Muscle of leg (tissue), 11 donors: ENCODE measurements around the gene CRTC2. TPM values are rescaled to one million over a fixed set of nuclear protein-coding genes. Genes with fewer than 3 reads are reported as not detected.

Experiments
- DNase-seq: peaks from one replicate; pipeline ENCODE4 v3.0.0; 2013
- H3K27ac ChIP-seq: one replicate; pipeline ENCODE4 v1.5.1; 2013; ENCODE audit warnings: mild to moderate bottlenecking, low read length, control low read depth
- H3K27me3 ChIP-seq: one replicate; pipeline ENCODE4 v1.6.1; 2013; ENCODE audit warnings: low read length; ENCODE audit not compliant: control insufficient read depth, insufficient read depth
- H3K36me3 ChIP-seq: one replicate; pipeline ENCODE4 v1.6.1; 2013; ENCODE audit warnings: low read length; ENCODE audit not compliant: control insufficient read depth, insufficient read depth
- H3K4me1 ChIP-seq: one replicate; pipeline ENCODE4 v1.6.1; 2013; ENCODE audit warnings: low read length; ENCODE audit not compliant: control insufficient read depth, insufficient read depth
- H3K4me3 ChIP-seq: one replicate; pipeline ENCODE4 v1.5.1; 2013; ENCODE audit warnings: low read length, control low read depth
- H3K9me3 ChIP-seq: replicated peaks from 2 replicates; pipeline ENCODE4 v1.6.1; 2013; ENCODE audit warnings: low read depth, low read length; ENCODE audit not compliant: control insufficient read depth
- WGBS: methylation state at CpG from one replicate; pipeline ENCODE4 v1.1.5; 2013; ENCODE audit warnings: missing lambda C conversion rate; ENCODE audit not compliant: insufficient coverage; 5-methylcytosine and 5-hydroxymethylcytosine counted together
- polyA plus RNA-seq, 8 donors: library from polyadenylated mRNA; unstranded; fragments of 120-200 nt; gene quantifications; one replicate each; pipeline versions ENCODE4 v1.2.1 to v1.2.3, GENCODE V29; 2013; ENCODE audit warnings: inconsistent platforms in 1 of 8, low replicate concordance in 1 of 8; ENCODE audit not compliant: insufficient read length in 8 of 8, insufficient read depth in 1 of 8
- total RNA-seq: library from RNA; stranded (reverse); fragments of 120-200 nt; gene quantifications from one replicate; pipeline ENCODE4 v1.2.4, GENCODE V29; 2013

The CRTC2 gene
- total and polyA plus RNA-seq, 9 donors: 7.0 to 28.6 (median 21.8) TPM

GRCh38 chr1:153942766-153943549 is 15.5 kb downstream of the CRTC2 start:
- Histone ChIP-seq H3K9me3 (no peaks in the 10 kb centered on the region), H3K27me3 (no peaks in the 10 kb centered on the region), H3K27ac (no peak overlapping the region), H3K36me3 (peaks cover 59% of the 10 kb centered on the region), H3K4me1 (peaks cover 17% of the 10 kb centered on the region), H3K4me3 (no peak overlapping the region)
- no peak for DNase-seq
- WGBS: 80% methylated on average over 1 of the region's 11 CpGs

DNA sequence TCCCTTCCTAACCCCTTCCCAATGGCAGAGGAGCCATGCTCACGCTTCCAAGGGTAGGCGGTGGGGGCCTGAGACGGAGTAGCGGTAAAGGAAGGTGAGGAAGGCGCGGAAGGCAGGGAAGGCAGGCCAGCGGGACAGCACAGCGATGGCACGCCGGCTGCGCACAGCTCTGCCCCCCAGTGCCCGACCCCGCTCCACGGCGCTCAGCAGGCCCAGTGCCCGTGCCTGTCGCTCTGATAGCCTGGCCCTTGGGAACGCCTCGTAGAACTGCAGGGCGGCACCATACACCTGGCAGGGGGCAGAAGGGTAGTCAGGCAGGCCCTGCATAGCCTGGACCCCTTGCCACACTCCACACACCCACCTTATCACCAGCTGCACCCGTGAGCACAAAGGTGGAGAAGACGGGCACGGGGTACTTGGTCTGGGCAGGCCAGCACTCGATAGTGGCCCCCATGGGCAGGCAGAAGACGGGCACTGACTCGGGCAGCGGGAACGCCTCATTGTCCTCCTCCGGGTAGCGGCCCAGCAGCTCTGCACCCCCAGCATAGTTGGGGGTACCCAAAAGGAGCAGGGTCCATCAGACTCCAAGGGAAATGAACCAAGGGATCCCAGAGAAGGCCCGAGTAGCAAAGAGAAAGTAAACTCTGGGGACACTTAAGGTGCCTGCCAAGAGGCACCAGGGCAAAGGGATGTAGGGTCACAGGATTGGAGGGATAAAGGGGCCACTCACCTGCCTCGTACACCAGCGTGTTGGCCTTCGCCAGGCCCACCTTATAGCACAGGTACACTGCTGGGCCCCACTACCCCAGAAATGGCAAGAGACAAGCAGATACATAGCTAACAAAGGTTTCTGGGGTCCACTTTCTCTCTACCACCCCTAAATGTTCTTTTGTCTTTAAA is 16.3 kb downstream of the CRTC2 start:
- WGBS: 95% methylated on average over 29 of the region's 34 CpGs
- no peak overlapping the region for H3K27ac ChIP-seq

DNA sequence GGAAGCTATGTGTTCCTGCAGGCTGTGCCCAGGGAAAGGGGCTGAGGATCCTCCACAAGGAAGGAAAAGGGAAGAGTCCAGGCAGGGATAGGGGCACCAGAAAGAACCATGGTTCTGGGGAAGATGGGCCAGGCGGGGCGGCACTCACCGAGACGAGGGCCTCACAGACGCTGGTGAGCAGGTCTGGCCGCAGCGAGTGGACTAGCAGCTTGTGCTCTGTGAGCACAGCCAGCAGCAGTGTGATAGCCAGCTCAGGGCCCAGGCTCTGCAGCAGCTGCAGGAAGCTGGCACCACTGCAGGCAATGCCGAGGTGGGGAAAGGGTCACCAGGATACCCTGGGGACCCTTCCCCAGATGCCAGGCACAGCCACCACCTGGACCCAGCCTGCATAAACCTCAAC is 17.7 kb downstream of the CRTC2 start:
- Histone ChIP-seq H3K4me3 (no peak overlapping the region), H3K27ac (no peak overlapping the region), H3K27me3 (no peaks in the 10 kb centered on the region), H3K36me3 (peaks cover 76% of the 10 kb centered on the region), H3K4me1 (peaks cover 13% of the 10 kb centered on the region), H3K9me3 (no peaks in the 10 kb centered on the region)
- no peak for DNase-seq
- WGBS: 93% methylated on average over 8 of the region's 8 CpGs

More for the DNA sequence above, 16.3 kb downstream of the CRTC2 start:
- DNase-seq: no peak
- no peak overlapping the region for H3K4me3 ChIP-seq
- no peaks in the 10 kb centered on the region for H3K9me3 ChIP-seq
- no peaks in the 10 kb centered on the region for H3K27me3 ChIP-seq
- peaks cover 17% of the 10 kb centered on the region for H3K4me1 ChIP-seq
- peaks cover 63% of the 10 kb centered on the region for H3K36me3 ChIP-seq

- peaks cover 3% of the 10 kb centered on the region for H3K4me1 ChIP-seq
- H3K9me3 ChIP-seq: no peaks in the 10 kb centered on the region
- no peaks in the 10 kb centered on the region for H3K27me3 ChIP-seq
- WGBS: 88% methylated on average over 12 of the region's 12 CpGs
- H3K36me3 ChIP-seq: peaks cover 87% of the 10 kb centered on the region
- H3K27ac ChIP-seq: no peak overlapping the region
- DNase-seq: no peak
- no peak overlapping the region for H3K4me3 ChIP-seq
Observed at GRCh38 chr1:153939476-153939875, 18.9 kb downstream of the CRTC2 start.

DNA sequence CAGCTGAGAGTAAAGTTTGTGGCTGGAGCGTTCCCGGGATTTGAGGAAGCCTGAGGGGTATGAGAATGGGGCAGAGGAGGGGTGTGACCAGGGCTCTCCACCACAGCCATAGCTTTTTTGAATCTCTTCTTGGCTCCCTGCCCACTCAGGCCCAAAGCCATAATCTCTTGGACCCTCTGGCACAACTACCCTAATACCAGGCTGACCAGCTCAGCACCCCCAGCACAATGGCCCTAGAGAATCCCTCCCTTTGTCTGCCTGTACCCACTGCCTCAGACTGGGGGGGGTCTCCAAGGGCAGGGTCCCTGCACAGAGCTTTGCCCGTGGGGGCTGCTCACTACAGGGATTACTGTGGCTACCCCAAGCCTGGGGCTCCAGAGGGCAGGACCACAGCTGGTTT is 19.4 kb downstream of the CRTC2 start:
- no peak for DNase-seq
- WGBS: 86% methylated on average over 1 of the region's 3 CpGs
- Histone ChIP-seq H3K27me3 (no peaks in the 10 kb centered on the region), H3K4me3 (no peak overlapping the region), H3K9me3 (no peaks in the 10 kb centered on the region), H3K36me3 (peaks cover 88% of the 10 kb centered on the region), H3K27ac (no peak overlapping the region), H3K4me1 (no peaks in the 10 kb centered on the region)

DNA sequence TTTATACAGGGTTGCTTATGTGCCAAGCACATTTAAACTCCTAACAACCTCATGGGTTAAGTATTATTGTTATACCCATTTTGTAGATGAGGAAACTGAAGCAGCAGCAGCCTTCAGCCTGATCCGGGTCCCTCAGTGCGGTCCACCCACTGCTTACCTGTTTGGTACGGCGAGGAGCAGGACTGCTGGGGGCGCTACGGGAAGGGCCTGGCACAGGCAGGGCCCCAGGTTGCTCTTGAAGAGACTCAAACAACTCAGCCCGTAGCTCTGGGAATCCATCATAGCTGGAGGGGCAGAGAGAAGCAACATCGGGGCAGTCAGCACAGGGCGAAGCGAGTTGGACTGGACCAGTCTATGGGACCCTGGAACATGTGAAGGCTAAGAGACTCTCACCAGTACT is 21.1 kb downstream of the CRTC2 start:
- no peak for DNase-seq
- Histone ChIP-seq H3K27ac (no peak overlapping the region), H3K4me3 (no peak overlapping the region), H3K4me1 (no peaks in the 10 kb centered on the region), H3K36me3 (peaks cover 90% of the 10 kb centered on the region), H3K9me3 (no peaks in the 10 kb centered on the region), H3K27me3 (no peaks in the 10 kb centered on the region)
- WGBS: 90% methylated on average over 7 of the region's 10 CpGs

DNA sequence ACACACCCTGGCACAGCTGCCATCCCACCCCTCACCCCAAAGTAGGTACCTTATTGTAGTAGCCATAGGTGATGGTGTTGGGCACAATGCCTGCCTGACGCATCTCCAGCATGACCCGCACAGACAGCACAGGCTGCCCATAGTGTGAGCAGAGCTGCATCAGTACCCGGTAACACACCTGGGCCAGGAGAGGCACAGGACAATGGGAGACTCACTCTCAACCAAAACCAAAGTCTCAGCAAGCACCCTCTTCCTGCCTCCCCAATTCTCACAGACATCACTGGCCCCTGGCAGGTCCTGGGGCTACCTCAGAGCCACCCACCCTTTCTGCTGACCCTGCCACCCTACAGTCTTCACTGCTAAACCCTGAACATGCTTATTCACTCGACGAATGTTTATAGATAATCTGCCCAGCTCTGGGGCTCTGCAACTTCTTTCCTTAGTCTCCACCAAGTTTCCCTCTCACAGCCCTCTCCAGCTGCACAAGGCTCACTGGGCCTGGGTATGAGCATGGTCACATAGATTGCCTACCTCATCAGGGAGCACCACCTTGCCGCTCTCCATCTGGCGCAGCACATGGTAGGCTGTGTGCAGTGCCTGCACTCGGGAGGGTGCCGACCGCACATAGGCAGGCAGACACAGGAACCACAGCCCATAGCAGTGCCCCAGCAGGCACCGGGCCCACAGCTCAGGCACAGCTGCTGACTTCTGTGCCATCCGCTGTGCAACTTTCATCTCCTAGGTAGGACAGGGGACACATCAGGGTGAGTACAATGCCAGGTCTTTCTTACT is 22.2 kb downstream of the CRTC2 start:
- peaks cover 86% of the 10 kb centered on the region for H3K36me3 ChIP-seq
- WGBS: 93% methylated on average over 9 of the region's 12 CpGs
- H3K4me1 ChIP-seq: no peaks in the 10 kb centered on the region
- no peak overlapping the region for H3K27ac ChIP-seq
- DNase-seq: no peak
- H3K9me3 ChIP-seq: no peaks in the 10 kb centered on the region
- H3K4me3 ChIP-seq: no peak overlapping the region
- no peaks in the 10 kb centered on the region for H3K27me3 ChIP-seq

GRCh38 chr1:153934746-153935145 is 23.7 kb downstream of the CRTC2 start:
- no peak for DNase-seq
- Histone ChIP-seq H3K4me1 (no peaks in the 10 kb centered on the region), H3K36me3 (peaks cover 85% of the 10 kb centered on the region), H3K27ac (no peak overlapping the region), H3K27me3 (no peaks in the 10 kb centered on the region), H3K4me3 (no peak overlapping the region), H3K9me3 (no peaks in the 10 kb centered on the region)
- 89% methylated on average over 6 of the region's 9 CpGs for WGBS

GRCh38 chr1:153933955-153934354 is 24.5 kb downstream of the CRTC2 start:
- Histone ChIP-seq H3K27ac (no peak overlapping the region), H3K27me3 (no peaks in the 10 kb centered on the region), H3K4me1 (no peaks in the 10 kb centered on the region), H3K9me3 (no peaks in the 10 kb centered on the region), H3K4me3 (no peak overlapping the region), H3K36me3 (peaks cover 78% of the 10 kb centered on the region)
- no peak for DNase-seq
- WGBS: 95% methylated on average over 4 of the region's 11 CpGs

GRCh38 chr1:153933430-153933829 is 25.0 kb downstream of the CRTC2 start:
- 87% methylated on average over 11 of the region's 14 CpGs for WGBS
- Histone ChIP-seq H3K4me3 (no peak overlapping the region), H3K27ac (no peak overlapping the region), H3K27me3 (no peaks in the 10 kb centered on the region), H3K9me3 (no peaks in the 10 kb centered on the region), H3K4me1 (peaks cover 2% of the 10 kb centered on the region), H3K36me3 (peaks cover 76% of the 10 kb centered on the region)
- DNase-seq: no peak
